HCT116 (cell line): ENCODE measurements around the gene SYT15B. TPM values are rescaled to one million over a fixed set of nuclear protein-coding genes. Genes with fewer than 3 reads are reported as not detected.

Experiments used
- total RNA-seq: library from RNA; stranded (reverse); gene quantifications from one replicate; pipeline ENCODE4 v1.2.1, GENCODE V29; 2021; ENCODE audit not compliant: unreplicated experiment

Gene SYT15B
- total RNA-seq, 1 experiment from 2014 or later, result 0.37 TPM

Other genes starting within 250 kb of the SYT15B start
- 7.4 TPM for gene AGAP9, start 240.0 kb downstream of the SYT15B start, total RNA-seq
- gene NPY4R2, start 155.1 kb upstream of the SYT15B start, total RNA-seq, result not detected
- not detected for gene FAM25C, start 236.2 kb upstream of the SYT15B start, total RNA-seq